Brain pericyte (primary cell): ENCODE measurements around the gene C12orf75.
"Not testable (repeated sequence)": the region's sequence is repeated elsewhere in the genome, so short reads cannot be mapped to it uniquely, and the experiment has no call there.

ENCODE experiments used
- DNase-seq: peaks from one replicate; pipeline ENCODE4 v3.0.0-alpha.2; 2012; ENCODE audit warnings: low read depth, low spot score

The C12orf75 gene

GRCh38 chr12:105330283-105330930 is at the start of gene C12orf75:
TSS of gene C12orf75 (plus strand) at chr12:105330691. CDS start at chr12:105330892, 201 bp downstream.
- DNase-seq = no peak

GRCh38 chr12:105280966-105281693 is 49.4 kb upstream of the C12orf75 start:
- DNase-seq = no peak

- DNase-seq = no peak
Measured at GRCh38 chr12:105281694-105282049, 48.8 kb upstream of the C12orf75 start.

GRCh38 chr12:105285378-105285777 is 45.1 kb upstream of the C12orf75 start:
- no peak for DNase-seq

GRCh38 chr12:105287408-105287807 is 43.1 kb upstream of the C12orf75 start:
- no peak for DNase-seq

GRCh38 chr12:105288311-105288996 is 42.0 kb upstream of the C12orf75 start:
- DNase-seq = no peak

GRCh38 chr12:105289114-105289904 is 41.2 kb upstream of the C12orf75 start:
- DNase-seq = no peak

- no peak for DNase-seq
Measured at GRCh38 chr12:105291531-105291930, 39.0 kb upstream of the C12orf75 start.

- no peak for DNase-seq
Measured at GRCh38 chr12:105292705-105293104, 37.8 kb upstream of the C12orf75 start.

- DNase-seq = no peak
Measured at GRCh38 chr12:105293187-105293586, 37.3 kb upstream of the C12orf75 start.

- no peak for DNase-seq
Measured at GRCh38 chr12:105294161-105294560, 36.3 kb upstream of the C12orf75 start.

GRCh38 chr12:105294886-105295479 is 35.5 kb upstream of the C12orf75 start:
- DNase-seq = no peak

GRCh38 chr12:105296116-105297089 is 34.1 kb upstream of the C12orf75 start:
- DNase-seq = no peak

- DNase-seq = no peak
Measured at GRCh38 chr12:105300883-105301282, 29.6 kb upstream of the C12orf75 start.

- no peak for DNase-seq
Measured at GRCh38 chr12:105301696-105302095, 28.8 kb upstream of the C12orf75 start.

- DNase-seq = not testable (repeated sequence)
Measured at GRCh38 chr12:105302986-105303385, 27.5 kb upstream of the C12orf75 start.

GRCh38 chr12:105304626-105305025 is 25.9 kb upstream of the C12orf75 start:
- DNase-seq = not testable (repeated sequence)

GRCh38 chr12:105307601-105308314 is 22.7 kb upstream of the C12orf75 start:
- DNase-seq = not testable (repeated sequence)

GRCh38 chr12:105308839-105309238 is 21.7 kb upstream of the C12orf75 start:
- not testable (repeated sequence) for DNase-seq

GRCh38 chr12:105309384-105309783 is 21.1 kb upstream of the C12orf75 start:
- not testable (repeated sequence) for DNase-seq
